PC-9 (cell line): ENCODE measurements around the gene WNT3. TPM values are rescaled to one million over a fixed set of nuclear protein-coding genes. Genes with fewer than 3 reads are reported as not detected.

ENCODE experiments used
- BruUV-seq: library from RNA; stranded (reverse); fragments of 400-500 nt; replicated peaks from 2 replicates; lab custom pipeline; 2021; lab: Mats Ljungman, UMichigan
- CTCF ChIA-PET: fragments of 300-600 bp; sonication (Branson Sonifier 250); formaldehyde crosslinking; loops from one replicate; lab custom pipeline; 2022; ENCODE audit warnings: antibody characterized with exemption; lab: Charles Lee
- POLR2A ChIA-PET: fragments of 300-600 bp; sonication (Branson Sonifier 250); formaldehyde crosslinking; loops from one replicate; lab custom pipeline; 2022; ENCODE audit warnings: antibody characterized with exemption; ENCODE audit not compliant: unreplicated experiment; lab: Charles Lee
- DNase-seq, 2 experiments: peaks; one replicate each; pipeline versions ENCODE4 v3.0.0 to v3.0.0-alpha.2; 2015 to 2022; ENCODE audit warnings: mixed read lengths in 1 of 2
- H2AFZ ChIP-seq: fragments of 200-600 bp; sonication (generic); 2 replicates; pipeline ENCODE4 v1.8.1; 2017; ENCODE audit warnings: antibody characterized with exemption
- H3F3A ChIP-seq: fragments of 200-600 bp; sonication (generic); 2 replicates; pipeline ENCODE4 v1.8.1; 2017; ENCODE audit warnings: antibody characterized with exemption, mild to moderate bottlenecking, low read depth; ENCODE audit not compliant: insufficient read depth
- H3K27ac ChIP-seq: fragments of 200-600 bp; sonication (generic); 2 replicates; pipeline ENCODE4 v1.6.1; 2016; ENCODE audit warnings: mixed run types
- H3K27me3 ChIP-seq: fragments of 200-600 bp; sonication (generic); 2 replicates; pipeline ENCODE4 v1.6.1; 2016; ENCODE audit warnings: low read depth, mixed run types; ENCODE audit not compliant: insufficient read depth
- H3K36me3 ChIP-seq: fragments of 200-600 bp; sonication (generic); 2 replicates; pipeline ENCODE4 v1.6.1; 2016; ENCODE audit warnings: low read depth, mixed run types
- H3K4me1 ChIP-seq: fragments of 200-600 bp; sonication (generic); replicated peaks from 2 replicates; pipeline ENCODE4 v1.6.1; 2016; ENCODE audit warnings: mixed run types; ENCODE audit not compliant: insufficient read depth
- H3K4me2 ChIP-seq: fragments of 200-600 bp; sonication (generic); 2 replicates; pipeline ENCODE4 v1.6.1; 2017; ENCODE audit warnings: mixed run types
- H3K4me3 ChIP-seq: fragments of 200-600 bp; sonication (generic); 2 replicates; pipeline ENCODE4 v1.6.1; 2016; ENCODE audit warnings: mixed run types
- H3K79me2 ChIP-seq: fragments of 200-600 bp; sonication (generic); 2 replicates; pipeline ENCODE4 v1.6.1; 2017; ENCODE audit warnings: low read depth, mixed run types
- H3K9me2 ChIP-seq: fragments of 200-600 bp; sonication (generic); 2 replicates; pipeline ENCODE4 v1.8.1; 2017; ENCODE audit warnings: mild to moderate bottlenecking; ENCODE audit not compliant: insufficient read depth
- H3K9me3 ChIP-seq: fragments of 200-600 bp; sonication (generic); 2 replicates; pipeline ENCODE4 v1.8.1; 2016; ENCODE audit warnings: low read depth; ENCODE audit not compliant: insufficient read depth
- H4K20me1 ChIP-seq: fragments of 200-600 bp; sonication (generic); 2 replicates; pipeline ENCODE4 v1.8.1; 2017; ENCODE audit not compliant: insufficient read depth
- CTCF ChIP-seq: fragments of 200-600 bp; sonication (generic); conservative IDR thresholded peaks from 2 replicates; pipeline ENCODE4 v1.6.1; 2017; ENCODE audit warnings: mixed run types, antibody characterized with exemption, mild to moderate bottlenecking, moderate library complexity
- EZH2 ChIP-seq: fragments of 200-600 bp; sonication (generic); IDR thresholded peaks from 2 replicates; pipeline ENCODE4 v1.8.0; 2017; ENCODE audit warnings: antibody characterized with exemption, low read depth
- intact Hi-C: fragments of 100-400 bp; cut with micrococcal nuclease; formaldehyde crosslinking; loops from one replicate; pipeline ENCODE4 v1.10.0; 2022; ENCODE audit not compliant: unreplicated experiment
- total RNA-seq: library from RNA; stranded (reverse); gene quantifications from 2 replicates; pipeline ENCODE4 v1.2.3, GENCODE V29; 2021

WNT3 gene
- total RNA-seq, 1 experiment from 2014 or later = 14.0 TPM

GRCh38 chr17:46727572-46728348, 90.7 kb downstream of the WNT3 start:
- H3K27me3 ChIP-seq = no peaks in the 10 kb centered on the region
- CTCF ChIA-PET = interaction anchor here (0.6 to 0.7 kb wide), 2 partner anchors 15 to 215 kb away, joined by 4 read pairs; no protein-coding TSS in a partner anchor
- no peaks in the 10 kb centered on the region for H4K20me1 ChIP-seq
- H3K27ac ChIP-seq = no peak overlapping the region
- no peak overlapping the region for H3K4me3 ChIP-seq
- H3F3A ChIP-seq = no peaks in the 10 kb centered on the region; the same call in 1 of the 2 replicates
- BruUV-seq = no TSS peak
- no peaks in the 10 kb centered on the region for H3K9me3 ChIP-seq
- H3K36me3 ChIP-seq = no peaks in the 10 kb centered on the region
- TF ChIP-seq CTCF (no peak), EZH2 (no peak)
- POLR2A ChIA-PET = interaction anchor here (0.6 to 1.0 kb wide), 2 partner anchors 45 to 689 kb away, joined by 6 read pairs; no protein-coding TSS in a partner anchor
- peak; percentile 12 to 65 for DNase-seq
- H3K79me2 ChIP-seq = no peaks in the 10 kb centered on the region
- H3K4me2 ChIP-seq = no peak overlapping the region; the same call in 1 of the 2 replicates
- intact Hi-C loops = no loop called here
- H3K9me2 ChIP-seq = no peaks in the 10 kb centered on the region
- peaks cover 12% of the 10 kb centered on the region for H3K4me1 ChIP-seq
- H2AFZ ChIP-seq = no peak overlapping the region

GRCh38 chr17:46726206-46726605, 92.3 kb downstream of the WNT3 start:
- Histone ChIP-seq H3F3A (no peaks in the 10 kb centered on the region; the same call in 1 of the 2 replicates), H3K36me3 (no peaks in the 10 kb centered on the region), H3K9me2 (no peaks in the 10 kb centered on the region), H3K79me2 (no peaks in the 10 kb centered on the region), H2AFZ (no peak overlapping the region), H3K4me2 (no peak overlapping the region), H4K20me1 (no peaks in the 10 kb centered on the region), H3K27ac (no peak overlapping the region), H3K27me3 (no peaks in the 10 kb centered on the region), H3K4me3 (no peak overlapping the region), H3K9me3 (no peaks in the 10 kb centered on the region), H3K4me1 (peaks cover 12% of the 10 kb centered on the region)
- ChIA-PET POLR2A (no interaction called here), CTCF (no interaction called here)
- no peak for DNase-seq
- no peak for TF ChIP-seq EZH2
- no peak for TF ChIP-seq CTCF
- no TSS peak for BruUV-seq
- intact Hi-C loops = no loop called here

- Histone ChIP-seq H3K27me3 (no peaks in the 10 kb centered on the region), H3F3A (no peaks in the 10 kb centered on the region; the same call in 1 of the 2 replicates), H3K9me3 (no peaks in the 10 kb centered on the region), H3K79me2 (no peaks in the 10 kb centered on the region), H3K36me3 (no peaks in the 10 kb centered on the region), H3K9me2 (no peaks in the 10 kb centered on the region), H2AFZ (no peak overlapping the region), H3K4me3 (no peak overlapping the region), H3K4me1 (peaks cover 9% of the 10 kb centered on the region), H3K27ac (no peak overlapping the region), H3K4me2 (no peak overlapping the region), H4K20me1 (no peaks in the 10 kb centered on the region)
- TF ChIP-seq EZH2 = no peak
- TF ChIP-seq CTCF = no peak
- CTCF ChIA-PET = no interaction called here
- no TSS peak for BruUV-seq
- DNase-seq = peak in 1 of 2 experiments; percentile 46
- intact Hi-C loops = no loop called here
- POLR2A ChIA-PET = no interaction called here
Observed at GRCh38 chr17:46722662-46723285, 95.7 kb downstream of the WNT3 start.
